Lower lobe of right lung (tissue), 2 donors: ENCODE data around the gene DAAM1. TPM values are rescaled to one million over a fixed set of nuclear protein-coding genes. Genes with fewer than 3 reads are reported as not detected.

Experiments
- ATAC-seq, 2 donors: fragments of 200-7000 bp; cut with Tn5 transposase; one replicate each; pipeline ENCODE4 v1.9.1; 2020 to 2022; ENCODE audit warnings: mild to moderate bottlenecking in 2 of 2, moderate library complexity in 2 of 2
- DNase-seq: peaks from one replicate; pipeline ENCODE4 v3.0.0-alpha.2; 2020
- H3K27ac ChIP-seq: fragments of 200-600 bp; one replicate; pipeline ENCODE4 v1.8.0; 2022
- H3K27me3 ChIP-seq: fragments of 200-600 bp; one replicate; pipeline ENCODE4 v1.8.0; 2022; ENCODE audit warnings: low read depth
- H3K36me3 ChIP-seq: fragments of 200-600 bp; one replicate; pipeline ENCODE4 v1.8.0; 2022; ENCODE audit warnings: mild to moderate bottlenecking
- H3K4me1 ChIP-seq: fragments of 200-600 bp; one replicate; pipeline ENCODE4 v1.8.0; 2022
- H3K4me3 ChIP-seq: fragments of 200-600 bp; one replicate; pipeline ENCODE4 v1.8.0; 2022; ENCODE audit warnings: mild to moderate bottlenecking
- H3K9me3 ChIP-seq: fragments of 200-600 bp; one replicate; pipeline ENCODE4 v1.8.0; 2022
- intact Hi-C: fragments of 100-400 bp; cut with DNase I; formaldehyde crosslinking; loops from one replicate; pipeline ENCODE4 v1.11.0; 2022
- total RNA-seq: library from RNA; stranded (reverse); fragmentation: NEBNext Ultra II Directional; extraction: Animal tissue kit (Norgen Biotek cat#: 25700); gene quantifications from one replicate; pipeline ENCODE4 v1.2.1, GENCODE V29; 2021
- TF ChIP-seq, protein P1 (sequence below): fragments of 200-600 bp; IDR thresholded peaks from one replicate; pipeline ENCODE4 v1.8.0; 2022; ENCODE audit warnings: antibody characterized with exemption, mild to moderate bottlenecking
- donor health status: DM: no; HTN: yes; CAD: no; lungs with severe emphysema.

DAAM1 gene
- total RNA-seq, 1 donor from 2014 or later: 46.7 TPM

DNA sequence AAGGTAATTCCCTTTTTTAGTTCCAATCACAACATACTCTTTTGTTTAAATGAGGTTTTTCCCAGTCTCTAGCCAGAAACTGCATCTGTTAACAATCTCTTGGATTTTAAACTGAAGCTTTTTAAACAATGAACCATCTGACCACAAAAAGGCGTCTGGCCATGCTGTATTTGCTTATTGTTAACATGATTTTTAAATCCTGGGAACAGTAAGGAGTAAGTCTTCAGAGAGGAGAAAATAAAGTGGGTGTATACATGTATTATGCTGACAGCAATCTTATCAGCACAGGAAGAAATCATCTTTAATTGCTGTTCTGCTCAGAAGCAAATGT, 106.2 kb downstream of the DAAM1 start:
- peaks cover 16% of the 10 kb centered on the region for H3K36me3 ChIP-seq
- no peak overlapping the region for H3K4me3 ChIP-seq
- ATAC-seq (no peak), DNase-seq (no peak)
- H3K27ac ChIP-seq: peak overlapping the region; percentile 12
- TF ChIP-seq, protein P1, sequence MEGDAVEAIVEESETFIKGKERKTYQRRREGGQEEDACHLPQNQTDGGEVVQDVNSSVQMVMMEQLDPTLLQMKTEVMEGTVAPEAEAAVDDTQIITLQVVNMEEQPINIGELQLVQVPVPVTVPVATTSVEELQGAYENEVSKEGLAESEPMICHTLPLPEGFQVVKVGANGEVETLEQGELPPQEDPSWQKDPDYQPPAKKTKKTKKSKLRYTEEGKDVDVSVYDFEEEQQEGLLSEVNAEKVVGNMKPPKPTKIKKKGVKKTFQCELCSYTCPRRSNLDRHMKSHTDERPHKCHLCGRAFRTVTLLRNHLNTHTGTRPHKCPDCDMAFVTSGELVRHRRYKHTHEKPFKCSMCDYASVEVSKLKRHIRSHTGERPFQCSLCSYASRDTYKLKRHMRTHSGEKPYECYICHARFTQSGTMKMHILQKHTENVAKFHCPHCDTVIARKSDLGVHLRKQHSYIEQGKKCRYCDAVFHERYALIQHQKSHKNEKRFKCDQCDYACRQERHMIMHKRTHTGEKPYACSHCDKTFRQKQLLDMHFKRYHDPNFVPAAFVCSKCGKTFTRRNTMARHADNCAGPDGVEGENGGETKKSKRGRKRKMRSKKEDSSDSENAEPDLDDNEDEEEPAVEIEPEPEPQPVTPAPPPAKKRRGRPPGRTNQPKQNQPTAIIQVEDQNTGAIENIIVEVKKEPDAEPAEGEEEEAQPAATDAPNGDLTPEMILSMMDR: no peak
- intact Hi-C loops: no loop called here
- peaks cover 41% of the 10 kb centered on the region for H3K4me1 ChIP-seq
- H3K9me3 ChIP-seq: no peaks in the 10 kb centered on the region
- H3K27me3 ChIP-seq: no peaks in the 10 kb centered on the region

DNA sequence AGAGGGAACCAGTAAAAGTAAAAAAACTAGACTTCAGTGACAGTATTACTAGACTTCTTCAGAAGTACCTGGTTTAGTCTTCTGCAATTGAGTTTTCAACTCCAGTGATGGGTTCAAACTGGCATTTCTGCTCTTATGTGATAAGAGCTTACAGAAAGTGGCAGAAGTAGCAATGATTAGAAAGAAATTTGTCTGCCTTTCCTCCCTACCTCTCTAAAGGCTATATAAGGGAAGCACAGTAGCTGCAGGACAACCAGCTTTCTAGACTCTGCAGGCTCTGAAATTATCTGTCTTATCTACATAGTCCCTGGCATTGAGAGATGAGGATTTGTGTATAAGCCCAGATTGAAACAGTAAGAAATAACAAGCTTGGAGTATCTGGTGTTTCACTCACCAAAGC, 107.5 kb downstream of the DAAM1 start:
- Histone ChIP-seq H3K4me1 (peaks cover 41% of the 10 kb centered on the region), H3K4me3 (no peak overlapping the region), H3K27me3 (no peaks in the 10 kb centered on the region), H3K36me3 (peaks cover 16% of the 10 kb centered on the region), H3K9me3 (no peaks in the 10 kb centered on the region), H3K27ac (peak overlapping the region; percentile 7)
- intact Hi-C loops: no loop called here
- DNase-seq (no peak), ATAC-seq (no peak)
- TF ChIP-seq, protein P1: no peak

DNA sequence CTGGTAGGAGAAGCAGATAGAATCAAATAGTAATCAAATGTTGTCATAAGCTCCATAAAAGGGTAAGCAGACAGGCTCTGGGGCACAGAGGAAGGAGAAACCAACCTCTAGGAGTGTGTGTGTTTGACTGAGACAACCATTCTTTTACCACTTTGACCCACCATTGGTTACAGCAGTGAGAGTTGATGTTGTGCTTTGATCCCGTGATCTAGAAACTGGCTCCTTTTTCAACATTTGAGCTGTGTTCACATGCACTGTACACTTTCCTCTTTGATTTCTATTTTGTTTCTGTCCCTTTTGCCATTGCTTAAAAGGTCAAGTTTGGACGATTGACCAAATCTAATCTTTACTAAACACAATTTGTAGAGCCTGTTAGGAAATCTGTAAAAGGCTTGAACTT, 108.0 kb downstream of the DAAM1 start:
- no peak for ATAC-seq
- no peak for DNase-seq
- TF ChIP-seq, protein P1: no peak
- Histone ChIP-seq H3K9me3 (no peaks in the 10 kb centered on the region), H3K27me3 (no peaks in the 10 kb centered on the region), H3K4me3 (no peak overlapping the region), H3K27ac (no peak overlapping the region), H3K36me3 (peaks cover 11% of the 10 kb centered on the region), H3K4me1 (peaks cover 41% of the 10 kb centered on the region)
- intact Hi-C loops: no loop called here

DNA sequence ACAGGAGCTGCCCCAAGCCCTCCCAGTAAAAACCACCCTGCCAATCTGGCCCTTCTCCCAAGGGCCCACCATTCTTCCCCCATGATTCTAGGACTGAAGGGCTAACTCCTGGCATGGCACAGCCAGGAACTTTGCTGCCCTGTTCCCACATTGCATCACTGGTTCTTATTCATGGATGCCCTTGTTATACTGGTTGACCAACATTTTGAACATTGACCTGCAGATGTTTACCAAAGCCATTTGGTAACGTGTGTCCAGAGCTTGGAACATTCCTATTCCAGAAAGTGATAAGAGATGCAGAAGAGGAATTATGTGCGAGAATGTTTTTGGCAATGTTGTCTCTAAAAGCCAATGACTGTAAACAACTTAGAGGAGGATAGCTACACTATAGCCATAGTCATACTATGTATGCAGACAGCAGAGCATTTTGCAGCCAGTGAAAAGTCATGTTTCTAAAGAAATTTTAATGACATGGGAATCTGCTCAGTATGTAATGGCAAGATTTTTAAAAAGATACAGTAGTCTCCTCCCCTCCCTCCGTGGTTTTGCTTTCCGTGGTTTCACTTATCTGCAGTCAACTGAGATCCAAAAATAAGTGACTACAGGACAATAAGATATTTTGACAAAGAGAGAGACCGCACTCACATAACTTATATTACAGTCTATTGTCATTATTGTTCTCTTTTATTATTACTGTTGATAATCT, 108.8 kb downstream of the DAAM1 start:
- intact Hi-C loops: no loop called here
- Histone ChIP-seq H3K9me3 (no peaks in the 10 kb centered on the region), H3K4me3 (no peak overlapping the region), H3K4me1 (peaks cover 41% of the 10 kb centered on the region), H3K36me3 (peaks cover 3% of the 10 kb centered on the region), H3K27ac (peak overlapping the region; percentile 22), H3K27me3 (no peaks in the 10 kb centered on the region)
- DNase-seq: no peak
- ATAC-seq: peak in 1 of 2 donors; percentile 19
- TF ChIP-seq, protein P1: no peak

DNA sequence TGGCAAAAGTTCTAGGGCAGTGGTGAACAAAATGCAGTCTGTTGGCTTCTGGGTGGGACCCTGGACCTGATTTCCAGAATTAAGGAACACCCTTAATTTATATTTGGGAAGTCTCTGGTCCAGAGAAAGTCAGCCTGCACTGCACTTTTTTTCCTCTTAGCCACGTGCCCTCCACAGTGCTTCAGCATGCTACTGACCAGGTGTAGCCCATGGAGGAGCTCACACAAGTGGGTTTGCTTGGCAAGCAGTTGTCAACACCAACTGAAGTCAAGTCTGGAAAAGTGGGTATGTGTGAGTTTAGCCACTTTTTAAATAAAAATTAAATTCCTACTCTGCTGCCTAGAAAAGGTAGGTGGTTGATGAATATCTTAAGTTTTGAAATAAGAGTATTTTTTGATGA, 111.3 kb downstream of the DAAM1 start:
- peaks cover 27% of the 10 kb centered on the region for H3K4me1 ChIP-seq
- no peaks in the 10 kb centered on the region for H3K9me3 ChIP-seq
- H3K36me3 ChIP-seq: no peaks in the 10 kb centered on the region
- ATAC-seq: no peak
- TF ChIP-seq, protein P1: no peak
- no peaks in the 10 kb centered on the region for H3K27me3 ChIP-seq
- no peak overlapping the region for H3K27ac ChIP-seq
- no peak overlapping the region for H3K4me3 ChIP-seq
- DNase-seq: no peak
- intact Hi-C loops: no loop called here
